ENCODE results near the gene PPDPF.

- no peak for TF ChIP-seq CTCF (IDR thresholded peaks at IDR 0.05)
- no peak for TF ChIP-seq POLR2A (IDR thresholded peaks at IDR 0.05)
These were observed 27.3 kb downstream of the PPDPF start, which contains the start of gene SRMS for GRCh38 chr20:63547725-63548480.

Data from testis (tissue), 2 donors.